ENCODE data around the gene NID1. TPM values are rescaled to one million over a fixed set of nuclear protein-coding genes. Genes with fewer than 3 reads are reported as not detected.

NID1 gene
- total and polyA plus RNA-seq, 2 donors, result 4.6 to 10.9 TPM

DNA sequence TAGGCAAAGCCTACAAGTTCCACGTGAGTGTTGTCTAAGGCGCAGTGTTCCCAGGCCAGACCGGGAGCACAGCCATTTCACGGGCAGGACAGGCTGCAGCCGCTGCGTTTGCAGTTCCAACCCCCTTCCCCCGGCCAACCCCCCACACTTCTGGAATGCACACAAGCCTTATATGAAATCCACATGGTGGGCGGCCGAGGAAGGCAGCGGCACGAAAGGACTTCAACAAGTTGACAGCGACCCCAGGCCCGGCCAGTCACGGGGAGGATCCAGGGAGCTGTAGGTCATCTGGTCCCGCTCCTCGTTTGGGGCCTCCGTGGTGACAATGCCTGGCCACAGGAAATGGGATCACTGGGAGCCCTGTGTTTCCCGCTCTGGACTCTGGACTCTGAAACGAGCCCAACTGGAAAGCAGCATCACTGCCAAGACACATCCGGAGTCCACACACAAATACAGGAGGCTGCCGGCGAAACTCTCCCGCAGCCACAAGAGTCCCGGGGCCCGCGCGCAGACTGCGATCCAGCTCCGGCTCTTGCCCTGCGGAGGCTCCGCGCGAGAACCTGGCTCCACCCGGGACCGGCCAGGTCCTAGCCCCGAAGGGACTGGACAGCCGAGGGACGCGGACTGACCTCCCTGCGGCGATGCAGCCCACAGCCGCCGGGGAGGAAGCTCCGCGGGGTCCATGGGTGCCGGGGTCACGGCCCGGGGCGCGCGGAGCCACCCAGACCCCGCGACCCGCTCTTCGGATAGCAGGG lies 794 bp downstream of the NID1 start:
- peak in 1 of 9 donors; percentile 21 for DNase-seq (ENCODE audit: low read depth in 6 of 9, low spot score in 9 of 9)
- peak overlapping the region in 1 of 2 donors; percentile 52 for H3K27ac ChIP-seq (ENCODE audit: low read depth in 1 of 2, low read length in 1 of 2)
- H3K4me3 ChIP-seq (ENCODE audit: low read length in 2 of 2), result peak overlapping the region; percentile 32 to 50
- H3K27me3 ChIP-seq (ENCODE audit: control insufficient read depth in 2 of 2, insufficient read depth in 1 of 2, low read length in 1 of 2), result peaks cover 36 to 60% of the 10 kb centered on the region in 2 donors
- H3K36me3 ChIP-seq (ENCODE audit: control insufficient read depth in 2 of 2, insufficient read depth in 2 of 2, low read length in 1 of 2), result no peaks in the 10 kb centered on the region
- peaks cover 5 to 31% of the 10 kb centered on the region in 2 donors for H3K4me1 ChIP-seq (ENCODE audit: control insufficient read depth in 2 of 2, insufficient read depth in 2 of 2, low read length in 2 of 2)
- 8% methylated on average over 55 of the region's 55 CpGs for WGBS
- peaks cover 0 to 13% of the 10 kb centered on the region in 2 donors for H3K9me3 ChIP-seq (ENCODE audit: control insufficient read depth in 2 of 2, insufficient read depth in 1 of 2, low read length in 1 of 2)

DNA sequence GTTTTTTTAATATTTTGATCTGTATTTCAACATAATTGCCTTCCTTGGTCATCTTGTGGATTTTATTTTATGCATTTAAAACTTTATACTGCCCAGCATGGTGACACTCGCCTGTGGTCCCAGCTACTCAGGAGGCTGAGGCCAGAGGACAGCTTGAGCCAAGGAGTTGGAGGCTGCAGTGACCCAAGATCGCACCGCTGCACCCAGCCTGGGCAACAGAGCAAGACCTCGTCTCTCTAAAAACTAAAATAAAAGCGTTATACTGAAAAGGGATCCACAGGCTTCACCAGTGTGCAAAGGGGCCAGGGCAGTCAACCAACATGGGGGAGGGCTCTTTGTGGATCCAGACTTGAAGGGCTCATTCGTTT lies 1.4 kb downstream of the NID1 start:
- DNase-seq (ENCODE audit: low read depth in 6 of 9, low spot score in 9 of 9), result no peak
- 72% methylated on average over 6 of the region's 6 CpGs for WGBS
- Histone ChIP-seq H3K4me3 (ENCODE audit: low read length in 2 of 2) (no peak overlapping the region), H3K36me3 (ENCODE audit: control insufficient read depth in 2 of 2, insufficient read depth in 2 of 2, low read length in 1 of 2) (no peaks in the 10 kb centered on the region), H3K9me3 (ENCODE audit: control insufficient read depth in 2 of 2, insufficient read depth in 1 of 2, low read length in 1 of 2) (peaks cover 0 to 13% of the 10 kb centered on the region in 2 donors), H3K4me1 (ENCODE audit: control insufficient read depth in 2 of 2, insufficient read depth in 2 of 2, low read length in 2 of 2) (peaks cover 5 to 31% of the 10 kb centered on the region in 2 donors), H3K27me3 (ENCODE audit: control insufficient read depth in 2 of 2, insufficient read depth in 1 of 2, low read length in 1 of 2) (peaks cover 36 to 60% of the 10 kb centered on the region in 2 donors), H3K27ac (ENCODE audit: low read depth in 1 of 2, low read length in 1 of 2) (no peak overlapping the region)

DNA sequence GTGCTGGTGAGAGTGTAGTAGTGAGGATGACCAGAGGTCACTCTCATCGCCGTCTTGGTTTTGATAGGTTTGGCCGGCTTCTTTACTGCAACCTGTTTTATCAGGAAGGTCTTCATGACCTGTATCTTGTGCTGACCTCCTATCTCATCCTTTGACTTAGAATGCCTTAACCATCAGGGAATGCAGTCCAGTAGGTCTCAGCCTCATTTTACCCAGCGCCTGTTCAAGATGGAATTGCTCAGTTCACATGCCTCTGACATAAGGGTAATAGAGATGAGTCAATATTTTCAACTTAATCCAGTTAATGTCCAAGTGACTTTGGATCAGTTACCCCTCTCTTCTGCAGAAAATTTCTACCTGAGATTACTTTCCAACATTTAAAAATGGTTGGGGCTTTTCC lies 4.6 kb downstream of the NID1 start:
- H3K4me3 ChIP-seq (ENCODE audit: low read length in 2 of 2), result no peak overlapping the region
- H3K36me3 ChIP-seq (ENCODE audit: control insufficient read depth in 2 of 2, insufficient read depth in 2 of 2, low read length in 1 of 2), result no peaks in the 10 kb centered on the region
- H3K27me3 ChIP-seq (ENCODE audit: control insufficient read depth in 2 of 2, insufficient read depth in 1 of 2, low read length in 1 of 2), result peaks cover 23 to 45% of the 10 kb centered on the region in 2 donors
- DNase-seq (ENCODE audit: low read depth in 6 of 9, low spot score in 9 of 9), result no peak
- 98% methylated on average over 4 of the region's 4 CpGs for WGBS
- H3K4me1 ChIP-seq (ENCODE audit: control insufficient read depth in 2 of 2, insufficient read depth in 2 of 2, low read length in 2 of 2), result peaks cover 5 to 14% of the 10 kb centered on the region in 2 donors
- no peak overlapping the region for H3K27ac ChIP-seq (ENCODE audit: low read depth in 1 of 2, low read length in 1 of 2)
- H3K9me3 ChIP-seq (ENCODE audit: control insufficient read depth in 2 of 2, insufficient read depth in 1 of 2, low read length in 1 of 2), result peaks cover 0 to 10% of the 10 kb centered on the region in 2 donors

DNA sequence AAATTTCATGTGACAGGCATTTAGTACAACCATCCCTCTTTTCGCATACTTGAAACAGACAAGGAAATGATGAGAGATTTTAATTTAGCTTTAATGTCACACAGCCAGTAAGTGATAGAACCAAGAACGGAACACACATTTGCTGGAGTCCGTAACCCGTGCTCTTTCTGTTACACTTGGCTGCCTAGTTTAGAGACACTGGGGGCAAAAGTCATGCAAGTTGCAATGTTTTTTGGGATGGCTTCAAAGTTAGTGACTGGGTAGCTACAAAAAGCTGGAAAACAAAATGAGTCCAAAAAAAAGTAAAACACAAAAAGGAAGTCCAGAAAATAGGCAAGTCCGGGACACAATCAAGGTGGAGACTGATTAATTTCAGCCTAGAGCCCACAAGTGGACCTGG lies 5.9 kb downstream of the NID1 start:
- Histone ChIP-seq H3K27ac (ENCODE audit: low read depth in 1 of 2, low read length in 1 of 2) (no peak overlapping the region), H3K36me3 (ENCODE audit: control insufficient read depth in 2 of 2, insufficient read depth in 2 of 2, low read length in 1 of 2) (no peaks in the 10 kb centered on the region), H3K9me3 (ENCODE audit: control insufficient read depth in 2 of 2, insufficient read depth in 1 of 2, low read length in 1 of 2) (peaks cover 0 to 4% of the 10 kb centered on the region in 2 donors), H3K4me3 (ENCODE audit: low read length in 2 of 2) (no peak overlapping the region), H3K27me3 (ENCODE audit: control insufficient read depth in 2 of 2, insufficient read depth in 1 of 2, low read length in 1 of 2) (peaks cover 11 to 32% of the 10 kb centered on the region in 2 donors), H3K4me1 (ENCODE audit: control insufficient read depth in 2 of 2, insufficient read depth in 2 of 2, low read length in 2 of 2) (peaks cover 0 to 4% of the 10 kb centered on the region in 2 donors)
- DNase-seq (ENCODE audit: low read depth in 6 of 9, low spot score in 9 of 9), result no peak
- 96% methylated on average over 5 of the region's 5 CpGs for WGBS

DNA sequence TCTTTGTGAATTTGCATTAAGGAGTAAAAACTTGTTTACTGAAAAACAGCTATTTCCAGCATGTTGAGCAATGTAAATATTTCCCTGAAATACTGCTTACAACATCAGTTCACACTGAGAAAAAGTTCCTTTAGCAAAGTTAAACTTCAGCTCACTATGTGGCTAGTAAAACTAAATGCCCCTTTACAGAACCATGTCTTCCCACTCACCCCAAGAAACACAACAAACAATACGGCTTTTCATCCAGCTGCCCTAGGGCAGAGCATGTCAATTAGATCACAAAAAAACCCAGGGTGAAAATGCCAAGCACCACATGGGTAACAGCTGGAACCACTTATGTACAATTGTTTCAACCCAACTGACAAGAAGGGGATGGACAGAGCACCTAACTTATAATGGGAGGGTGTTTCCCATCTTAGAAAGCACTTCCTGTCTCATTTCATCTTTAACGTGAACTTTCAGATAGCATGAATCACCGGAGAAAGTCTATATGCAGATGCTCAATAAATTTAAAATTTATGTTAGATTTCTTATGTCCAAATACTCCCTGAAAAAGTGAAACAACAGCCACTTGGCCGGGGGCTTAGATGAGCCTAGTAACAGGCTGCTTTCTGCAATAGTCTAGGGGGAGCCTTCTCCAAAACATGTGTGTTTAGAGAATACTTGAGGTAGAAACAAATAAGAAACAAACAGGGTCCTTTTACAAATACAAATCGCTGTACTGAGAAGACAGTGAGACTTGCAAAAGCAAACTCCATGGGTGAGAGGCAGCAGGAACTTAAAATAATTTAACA lies 6.6 kb downstream of the NID1 start:
- H3K27me3 ChIP-seq (ENCODE audit: control insufficient read depth in 2 of 2, insufficient read depth in 1 of 2, low read length in 1 of 2), result peaks cover 6 to 26% of the 10 kb centered on the region in 2 donors
- H3K4me3 ChIP-seq (ENCODE audit: low read length in 2 of 2), result no peak overlapping the region
- no peaks in the 10 kb centered on the region for H3K9me3 ChIP-seq (ENCODE audit: control insufficient read depth in 2 of 2, insufficient read depth in 1 of 2, low read length in 1 of 2)
- no peaks in the 10 kb centered on the region for H3K4me1 ChIP-seq (ENCODE audit: control insufficient read depth in 2 of 2, insufficient read depth in 2 of 2, low read length in 2 of 2)
- WGBS, result 77% methylated on average over 5 of the region's 5 CpGs
- no peaks in the 10 kb centered on the region for H3K36me3 ChIP-seq (ENCODE audit: control insufficient read depth in 2 of 2, insufficient read depth in 2 of 2, low read length in 1 of 2)
- DNase-seq (ENCODE audit: low read depth in 6 of 9, low spot score in 9 of 9), result no peak
- no peak overlapping the region for H3K27ac ChIP-seq (ENCODE audit: low read depth in 1 of 2, low read length in 1 of 2)

DNA sequence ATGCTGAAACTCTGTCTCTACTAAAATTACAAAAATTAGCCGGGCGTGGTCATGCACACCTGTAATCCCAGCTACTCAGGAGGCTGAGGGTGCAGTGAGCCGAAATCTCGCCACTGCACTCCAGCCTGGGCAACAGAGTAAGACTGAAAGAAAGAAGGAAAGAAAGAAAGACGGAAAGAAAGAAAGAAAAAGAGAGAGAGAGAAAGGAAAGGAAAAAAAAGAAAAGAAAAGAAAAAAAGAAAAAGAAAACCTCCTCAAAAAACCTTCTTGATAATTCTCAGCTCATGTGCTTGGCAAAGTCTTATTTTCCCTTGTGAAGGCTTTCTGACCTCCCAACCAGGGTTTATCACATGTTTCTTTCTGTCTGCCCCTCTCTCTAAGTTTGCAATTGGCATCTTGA lies 7.3 kb downstream of the NID1 start:
- no peak overlapping the region for H3K4me3 ChIP-seq (ENCODE audit: low read length in 2 of 2)

DNA sequence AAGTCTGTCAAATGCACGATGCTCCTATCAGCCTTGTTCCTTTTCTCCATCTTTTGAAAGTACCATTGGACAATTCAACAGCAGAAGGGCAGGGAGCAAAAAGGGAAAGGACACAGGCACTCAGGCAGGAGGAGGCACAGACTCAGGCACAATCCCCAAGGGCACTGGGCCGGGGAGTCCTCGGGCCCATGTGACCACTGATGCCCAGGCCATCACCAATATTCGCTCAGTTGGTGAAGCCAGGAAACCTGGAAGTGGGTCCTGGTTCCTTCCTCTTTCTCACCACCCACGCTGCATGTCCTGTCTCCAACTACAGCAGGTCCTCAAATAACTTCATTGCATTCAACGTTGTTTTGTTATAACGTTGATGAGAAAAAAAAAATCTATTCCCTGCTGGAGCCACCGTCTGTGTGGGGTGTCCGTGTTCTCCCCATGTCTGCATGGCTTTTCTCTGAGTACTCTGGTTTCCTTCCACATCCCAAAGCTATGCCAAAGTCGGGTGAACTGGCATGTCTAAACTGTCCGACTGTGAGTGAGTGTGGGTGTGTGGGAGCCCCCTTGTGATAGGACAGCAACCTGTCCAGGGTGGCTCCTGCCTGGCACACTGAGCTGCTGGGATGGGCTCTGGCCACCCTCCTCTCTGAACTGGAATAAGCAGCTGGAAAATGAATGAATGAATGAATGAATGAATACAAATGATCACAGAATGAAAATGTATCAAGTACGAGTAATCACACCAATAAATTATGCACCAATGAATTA lies 12.5 kb downstream of the NID1 start:
- H3K27ac ChIP-seq (ENCODE audit: low read depth in 1 of 2, low read length in 1 of 2), result no peak overlapping the region
- DNase-seq (ENCODE audit: low read depth in 6 of 9, low spot score in 9 of 9), result no peak

More for the DNA sequence above, 7.3 kb downstream of the NID1 start:
- Histone ChIP-seq H3K9me3 (ENCODE audit: control insufficient read depth in 2 of 2, insufficient read depth in 1 of 2, low read length in 1 of 2) (no peaks in the 10 kb centered on the region), H3K27ac (ENCODE audit: low read depth in 1 of 2, low read length in 1 of 2) (no peak overlapping the region), H3K27me3 (ENCODE audit: control insufficient read depth in 2 of 2, insufficient read depth in 1 of 2, low read length in 1 of 2) (peaks cover 3 to 22% of the 10 kb centered on the region in 2 donors), H3K4me1 (ENCODE audit: control insufficient read depth in 2 of 2, insufficient read depth in 2 of 2, low read length in 2 of 2) (no peaks in the 10 kb centered on the region), H3K36me3 (ENCODE audit: control insufficient read depth in 2 of 2, insufficient read depth in 2 of 2, low read length in 1 of 2) (no peaks in the 10 kb centered on the region)
- WGBS, result 96% methylated on average over 5 of the region's 5 CpGs
- no peak for DNase-seq (ENCODE audit: low read depth in 6 of 9, low spot score in 9 of 9)

DNA sequence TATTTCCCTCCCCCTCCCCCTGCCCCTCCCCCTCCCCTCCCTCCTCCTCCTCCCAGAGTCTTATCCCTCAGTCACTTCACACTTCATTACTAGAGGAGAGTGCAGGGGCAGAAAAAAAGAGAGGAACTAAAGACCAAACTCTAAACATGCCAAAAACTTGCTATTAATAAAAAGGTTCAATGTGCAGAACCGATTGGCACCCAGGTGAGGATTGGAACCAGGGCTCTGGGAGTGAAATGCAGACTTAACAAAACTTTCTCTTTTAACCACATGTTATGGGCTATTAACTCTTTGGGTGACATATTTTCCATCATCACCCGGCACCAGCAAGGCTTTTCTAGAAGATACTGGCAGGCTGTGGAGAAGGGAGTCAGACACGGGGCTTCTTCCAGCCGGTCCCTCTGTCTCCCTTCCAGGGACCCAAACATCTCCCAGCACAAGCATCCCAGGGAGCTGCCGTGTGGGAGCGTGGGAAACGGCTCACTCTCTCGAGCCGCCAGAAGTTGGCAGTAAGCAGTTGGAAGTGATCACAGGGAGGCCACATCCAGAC lies 13.6 kb downstream of the NID1 start:
- H3K27ac ChIP-seq (ENCODE audit: low read depth in 1 of 2, low read length in 1 of 2), result no peak overlapping the region
- no peak for DNase-seq (ENCODE audit: low read depth in 6 of 9, low spot score in 9 of 9)
- WGBS, result 89% methylated on average over 9 of the region's 9 CpGs

More for the DNA sequence above, 12.5 kb downstream of the NID1 start:
- Histone ChIP-seq H3K4me1 (ENCODE audit: control insufficient read depth in 2 of 2, insufficient read depth in 2 of 2, low read length in 2 of 2) (no peaks in the 10 kb centered on the region), H3K9me3 (ENCODE audit: control insufficient read depth in 2 of 2, insufficient read depth in 1 of 2, low read length in 1 of 2) (no peaks in the 10 kb centered on the region), H3K4me3 (ENCODE audit: low read length in 2 of 2) (no peak overlapping the region), H3K27me3 (ENCODE audit: control insufficient read depth in 2 of 2, insufficient read depth in 1 of 2, low read length in 1 of 2) (peaks cover 0 to 13% of the 10 kb centered on the region in 2 donors), H3K36me3 (ENCODE audit: control insufficient read depth in 2 of 2, insufficient read depth in 2 of 2, low read length in 1 of 2) (no peaks in the 10 kb centered on the region)
- WGBS, result 31% methylated on average over 12 of the region's 12 CpGs

More for the DNA sequence above, 13.6 kb downstream of the NID1 start:
- Histone ChIP-seq H3K36me3 (ENCODE audit: control insufficient read depth in 2 of 2, insufficient read depth in 2 of 2, low read length in 1 of 2) (no peaks in the 10 kb centered on the region), H3K4me3 (ENCODE audit: low read length in 2 of 2) (no peak overlapping the region), H3K27me3 (ENCODE audit: control insufficient read depth in 2 of 2, insufficient read depth in 1 of 2, low read length in 1 of 2) (peaks cover 0 to 13% of the 10 kb centered on the region in 2 donors), H3K9me3 (ENCODE audit: control insufficient read depth in 2 of 2, insufficient read depth in 1 of 2, low read length in 1 of 2) (no peaks in the 10 kb centered on the region), H3K4me1 (ENCODE audit: control insufficient read depth in 2 of 2, insufficient read depth in 2 of 2, low read length in 2 of 2) (no peaks in the 10 kb centered on the region)
